Stimulated activated CD8-positive, alpha-beta memory T cell treated with anti-CD3 and anti-CD28 coated beads, Interleukin-7, amount 100 ng/mL, for 1 hour (primary cell): ENCODE results near the gene CCDC126.
A peak's percentile ranks its signal among the peaks of the same experiment; 100 is the strongest.
"Not testable (repeated sequence)": the region's sequence is repeated elsewhere in the genome, so short reads cannot be mapped to it uniquely, and the experiment has no call there.

Source experiments
- DNase-seq, 2 donors: peaks; one replicate each; pipeline ENCODE4 v3.0.0-alpha.2; 2020; ENCODE audit warnings: low read depth in 2 of 2

CCDC126 gene

GRCh38 chr7:23628370-23628769 lies 31.2 kb downstream of the CCDC126 start:
- DNase-seq: no peak

GRCh38 chr7:23633417-23633816 lies 36.2 kb downstream of the CCDC126 start:
- DNase-seq: no peak

- no peak for DNase-seq
Measured at GRCh38 chr7:23645822-23646221, 48.6 kb downstream of the CCDC126 start.

GRCh38 chr7:23653942-23654341 lies 56.8 kb downstream of the CCDC126 start:
- no peak for DNase-seq

GRCh38 chr7:23654508-23654907 lies 57.3 kb downstream of the CCDC126 start:
- DNase-seq: no peak

GRCh38 chr7:23655433-23655832 lies 58.3 kb downstream of the CCDC126 start:
- DNase-seq: no peak

GRCh38 chr7:23658831-23659427 lies 61.7 kb downstream of the CCDC126 start:
- DNase-seq: no peak

- no peak for DNase-seq
Measured at GRCh38 chr7:23661385-23661784, 64.2 kb downstream of the CCDC126 start.

GRCh38 chr7:23662124-23662983 lies 65.2 kb downstream of the CCDC126 start:
- DNase-seq: no peak

- DNase-seq: no peak
Measured at GRCh38 chr7:23662984-23663313, 65.8 kb downstream of the CCDC126 start.

GRCh38 chr7:23664122-23664521 lies 66.9 kb downstream of the CCDC126 start:
- DNase-seq: no peak

- DNase-seq: no peak
Measured at GRCh38 chr7:23672033-23672432, 74.9 kb downstream of the CCDC126 start.

GRCh38 chr7:23679898-23680413 lies 82.8 kb downstream of the CCDC126 start, which contains the start of gene FAM221A:
TSS of gene FAM221A (plus strand) at chr7:23680199. CDS start at chr7:23680219, 20 bp downstream.
- DNase-seq: peak; percentile 58 to 67

- no peak for DNase-seq
Measured at GRCh38 chr7:23680414-23681405, 83.5 kb downstream of the CCDC126 start.

GRCh38 chr7:23684041-23684440 lies 86.9 kb downstream of the CCDC126 start:
- not testable (repeated sequence) for DNase-seq

GRCh38 chr7:23685731-23686130 lies 88.5 kb downstream of the CCDC126 start:
- DNase-seq: no peak

- no peak for DNase-seq
Measured at GRCh38 chr7:23687011-23687410, 89.8 kb downstream of the CCDC126 start.

- DNase-seq: no peak
Measured at GRCh38 chr7:23689165-23689564, 92.0 kb downstream of the CCDC126 start.

- DNase-seq: no peak
Measured at GRCh38 chr7:23691320-23691719, 94.1 kb downstream of the CCDC126 start.

GRCh38 chr7:23693224-23693623 lies 96.0 kb downstream of the CCDC126 start:
- no peak for DNase-seq
